ENCODE data around the gene PERM1. TPM values are rescaled to one million over a fixed set of nuclear protein-coding genes. Genes with fewer than 3 reads are reported as not detected.

PERM1 gene
- total and polyA plus RNA-seq, 2 of the 13 experiments (the other 11 are each of a cell fraction or from before 2014, with no cell fraction given), result 0.04 to 0.29 TPM

DNA sequence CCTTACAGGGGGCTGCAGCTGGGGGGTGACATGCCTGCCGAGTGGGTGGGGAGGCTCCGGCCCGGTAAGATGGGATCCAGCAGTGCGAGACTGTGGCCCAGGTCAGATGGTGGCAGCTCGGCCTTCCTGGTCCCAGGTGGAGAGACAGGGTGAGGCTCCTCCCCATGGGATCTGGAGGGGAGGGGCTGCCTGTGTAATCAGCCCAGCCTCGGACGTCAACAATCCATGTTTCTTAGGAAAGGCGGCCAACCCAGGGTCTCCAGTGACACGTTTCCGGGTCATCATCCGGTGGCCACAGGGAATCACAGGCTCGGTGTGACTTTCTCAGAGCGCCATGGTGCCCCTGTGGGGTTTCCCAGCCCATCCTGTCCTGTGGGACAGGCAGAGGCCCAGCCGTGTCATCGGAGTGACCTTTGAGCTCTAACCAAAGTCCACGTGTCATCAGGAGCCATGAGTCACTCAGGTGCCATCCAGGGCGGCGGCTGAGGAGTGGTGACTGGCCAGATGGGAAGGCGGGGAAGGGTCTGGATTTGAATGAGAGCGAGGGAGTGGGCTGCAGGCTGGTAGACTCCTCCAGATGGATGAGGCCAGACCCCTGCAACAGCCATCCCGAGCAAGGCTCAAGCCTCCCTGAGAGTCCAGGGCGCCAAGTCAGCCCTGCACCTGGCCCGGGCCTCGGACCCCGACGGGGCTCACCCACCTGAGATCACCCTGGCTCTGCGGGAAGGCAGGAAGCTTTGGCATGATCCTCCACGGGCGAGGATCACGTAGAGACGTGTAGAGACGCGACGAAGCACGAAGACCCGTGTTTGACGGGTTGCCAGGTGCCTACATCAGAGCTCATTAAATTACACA lies 24.6 kb upstream of the PERM1 start (continued):
- TF ChIP-seq ZSCAN30 (CRISPR knock-in tag; IDR thresholded peaks at IDR 0.05), result 0 out of 2 replicates have a peak, but pooled peaks have one; percentile 55
- TF ChIP-seq GABPB1 (CRISPR knock-in tag; IDR thresholded peaks at IDR 0.05), result peak; percentile 92
- TF ChIP-seq, protein P1, sequence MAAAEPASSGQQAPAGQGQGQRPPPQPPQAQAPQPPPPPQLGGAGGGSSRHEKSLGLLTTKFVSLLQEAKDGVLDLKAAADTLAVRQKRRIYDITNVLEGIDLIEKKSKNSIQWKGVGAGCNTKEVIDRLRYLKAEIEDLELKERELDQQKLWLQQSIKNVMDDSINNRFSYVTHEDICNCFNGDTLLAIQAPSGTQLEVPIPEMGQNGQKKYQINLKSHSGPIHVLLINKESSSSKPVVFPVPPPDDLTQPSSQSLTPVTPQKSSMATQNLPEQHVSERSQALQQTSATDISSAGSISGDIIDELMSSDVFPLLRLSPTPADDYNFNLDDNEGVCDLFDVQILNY (CRISPR knock-in tag; conservative IDR thresholded peaks at IDR 0.05), result no peak
- TF ChIP-seq, protein P2, sequence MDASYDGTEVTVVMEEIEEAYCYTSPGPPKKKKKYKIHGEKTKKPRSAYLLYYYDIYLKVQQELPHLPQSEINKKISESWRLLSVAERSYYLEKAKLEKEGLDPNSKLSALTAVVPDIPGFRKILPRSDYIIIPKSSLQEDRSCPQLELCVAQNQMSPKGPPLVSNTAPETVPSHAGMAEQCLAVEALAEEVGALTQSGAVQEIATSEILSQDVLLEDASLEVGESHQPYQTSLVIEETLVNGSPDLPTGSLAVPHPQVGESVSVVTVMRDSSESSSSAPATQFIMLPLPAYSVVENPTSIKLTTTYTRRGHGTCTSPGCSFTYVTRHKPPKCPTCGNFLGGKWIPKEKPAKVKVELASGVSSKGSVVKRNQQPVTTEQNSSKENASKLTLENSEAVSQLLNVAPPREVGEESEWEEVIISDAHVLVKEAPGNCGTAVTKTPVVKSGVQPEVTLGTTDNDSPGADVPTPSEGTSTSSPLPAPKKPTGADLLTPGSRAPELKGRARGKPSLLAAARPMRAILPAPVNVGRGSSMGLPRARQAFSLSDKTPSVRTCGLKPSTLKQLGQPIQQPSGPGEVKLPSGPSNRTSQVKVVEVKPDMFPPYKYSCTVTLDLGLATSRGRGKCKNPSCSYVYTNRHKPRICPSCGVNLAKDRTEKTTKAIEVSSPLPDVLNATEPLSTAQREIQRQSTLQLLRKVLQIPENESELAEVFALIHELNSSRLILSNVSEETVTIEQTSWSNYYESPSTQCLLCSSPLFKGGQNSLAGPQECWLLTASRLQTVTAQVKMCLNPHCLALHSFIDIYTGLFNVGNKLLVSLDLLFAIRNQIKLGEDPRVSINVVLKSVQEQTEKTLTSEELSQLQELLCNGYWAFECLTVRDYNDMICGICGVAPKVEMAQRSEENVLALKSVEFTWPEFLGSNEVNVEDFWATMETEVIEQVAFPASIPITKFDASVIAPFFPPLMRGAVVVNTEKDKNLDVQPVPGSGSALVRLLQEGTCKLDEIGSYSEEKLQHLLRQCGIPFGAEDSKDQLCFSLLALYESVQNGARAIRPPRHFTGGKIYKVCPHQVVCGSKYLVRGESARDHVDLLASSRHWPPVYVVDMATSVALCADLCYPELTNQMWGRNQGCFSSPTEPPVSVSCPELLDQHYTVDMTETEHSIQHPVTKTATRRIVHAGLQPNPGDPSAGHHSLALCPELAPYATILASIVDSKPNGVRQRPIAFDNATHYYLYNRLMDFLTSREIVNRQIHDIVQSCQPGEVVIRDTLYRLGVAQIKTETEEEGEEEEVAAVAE (CRISPR knock-in tag; IDR thresholded peaks at IDR 0.05; ENCODE audit: borderline replicate concordance), result peak; percentile 64
- TF ChIP-seq, protein P3, sequence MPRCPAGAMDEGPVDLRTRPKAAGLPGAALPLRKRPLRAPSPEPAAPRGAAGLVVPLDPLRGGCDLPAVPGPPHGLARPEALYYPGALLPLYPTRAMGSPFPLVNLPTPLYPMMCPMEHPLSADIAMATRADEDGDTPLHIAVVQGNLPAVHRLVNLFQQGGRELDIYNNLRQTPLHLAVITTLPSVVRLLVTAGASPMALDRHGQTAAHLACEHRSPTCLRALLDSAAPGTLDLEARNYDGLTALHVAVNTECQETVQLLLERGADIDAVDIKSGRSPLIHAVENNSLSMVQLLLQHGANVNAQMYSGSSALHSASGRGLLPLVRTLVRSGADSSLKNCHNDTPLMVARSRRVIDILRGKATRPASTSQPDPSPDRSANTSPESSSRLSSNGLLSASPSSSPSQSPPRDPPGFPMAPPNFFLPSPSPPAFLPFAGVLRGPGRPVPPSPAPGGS (CRISPR knock-in tag; IDR thresholded peaks at IDR 0.05), result no peak; the same call in 1 of the 2 replicates
- TF ChIP-seq NFYC (CRISPR knock-in tag; IDR thresholded peaks at IDR 0.05), result peak; percentile 50
- TF ChIP-seq DMAP1 (CRISPR knock-in tag; IDR thresholded peaks at IDR 0.05), result peak; percentile 93
- no peak for TF ChIP-seq LCORL (IDR thresholded peaks at IDR 0.05)
- TF ChIP-seq LCORL (CRISPR knock-in tag; IDR thresholded peaks at IDR 0.05), result peak; percentile 99
- TF ChIP-seq, protein P4, sequence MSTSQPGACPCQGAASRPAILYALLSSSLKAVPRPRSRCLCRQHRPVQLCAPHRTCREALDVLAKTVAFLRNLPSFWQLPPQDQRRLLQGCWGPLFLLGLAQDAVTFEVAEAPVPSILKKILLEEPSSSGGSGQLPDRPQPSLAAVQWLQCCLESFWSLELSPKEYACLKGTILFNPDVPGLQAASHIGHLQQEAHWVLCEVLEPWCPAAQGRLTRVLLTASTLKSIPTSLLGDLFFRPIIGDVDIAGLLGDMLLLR (CRISPR knock-in tag; IDR thresholded peaks at IDR 0.05), result no peak
- no peak for TF ChIP-seq ZNF562 (CRISPR knock-in tag; IDR thresholded peaks at IDR 0.05; ENCODE audit: borderline replicate concordance)
- TF ChIP-seq, protein P5, sequence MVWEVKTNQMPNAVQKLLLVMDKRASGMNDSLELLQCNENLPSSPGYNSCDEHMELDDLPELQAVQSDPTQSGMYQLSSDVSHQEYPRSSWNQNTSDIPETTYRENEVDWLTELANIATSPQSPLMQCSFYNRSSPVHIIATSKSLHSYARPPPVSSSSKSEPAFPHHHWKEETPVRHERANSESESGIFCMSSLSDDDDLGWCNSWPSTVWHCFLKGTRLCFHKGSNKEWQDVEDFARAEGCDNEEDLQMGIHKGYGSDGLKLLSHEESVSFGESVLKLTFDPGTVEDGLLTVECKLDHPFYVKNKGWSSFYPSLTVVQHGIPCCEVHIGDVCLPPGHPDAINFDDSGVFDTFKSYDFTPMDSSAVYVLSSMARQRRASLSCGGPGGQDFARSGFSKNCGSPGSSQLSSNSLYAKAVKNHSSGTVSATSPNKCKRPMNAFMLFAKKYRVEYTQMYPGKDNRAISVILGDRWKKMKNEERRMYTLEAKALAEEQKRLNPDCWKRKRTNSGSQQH (CRISPR knock-in tag; IDR thresholded peaks at IDR 0.05; ENCODE audit: low read depth), result peak; percentile 70; the same call in 1 of the 2 replicates
- peak; percentile 91 for TF ChIP-seq SALL2 (CRISPR knock-in tag; IDR thresholded peaks at IDR 0.05)
- TF ChIP-seq CBX1 (IDR thresholded peaks at IDR 0.05; ENCODE audit: low read depth), result peak; percentile 55
- no peak for TF ChIP-seq MATR3 (CRISPR knock-in tag; IDR thresholded peaks at IDR 0.05)
- peak; percentile 99 for TF ChIP-seq ZBTB21 (CRISPR knock-in tag; IDR thresholded peaks at IDR 0.05)
- TF ChIP-seq TRIM24 (CRISPR knock-in tag; IDR thresholded peaks at IDR 0.05), result 0 out of 2 replicates have a peak, but pooled peaks have one; percentile 25
- TF ChIP-seq, protein P6, sequence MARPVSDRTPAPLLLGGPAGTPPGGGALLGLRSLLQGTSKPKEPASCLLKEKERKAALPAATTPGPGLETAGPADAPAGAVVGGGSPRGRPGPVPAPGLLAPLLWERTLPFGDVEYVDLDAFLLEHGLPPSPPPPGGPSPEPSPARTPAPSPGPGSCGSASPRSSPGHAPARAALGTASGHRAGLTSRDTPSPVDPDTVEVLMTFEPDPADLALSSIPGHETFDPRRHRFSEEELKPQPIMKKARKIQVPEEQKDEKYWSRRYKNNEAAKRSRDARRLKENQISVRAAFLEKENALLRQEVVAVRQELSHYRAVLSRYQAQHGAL (CRISPR knock-in tag; IDR thresholded peaks at IDR 0.05; ENCODE audit: not compliant biosample characterization), result peak; percentile 74
- TF ChIP-seq, protein P7, sequence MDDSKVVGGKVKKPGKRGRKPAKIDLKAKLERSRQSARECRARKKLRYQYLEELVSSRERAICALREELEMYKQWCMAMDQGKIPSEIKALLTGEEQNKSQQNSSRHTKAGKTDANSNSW (CRISPR knock-in tag; IDR thresholded peaks at IDR 0.05; ENCODE audit: borderline replicate concordance), result no peak
- no peak for TF ChIP-seq ARNT2 (CRISPR knock-in tag; IDR thresholded peaks at IDR 0.05; ENCODE audit: low read depth)
